K562 (cell line): ENCODE data around the gene DHCR24. TPM values are rescaled to one million over a fixed set of nuclear protein-coding genes. Genes with fewer than 3 reads are reported as not detected.

Experiments
- ATAC-seq: fragments of 200-7000 bp; cut with Tn5 transposase; 3 replicates; pipeline ENCODE4 v1.9.1; 2020; ENCODE audit warnings: moderate library complexity
- BruUV-seq: library from RNA; stranded (reverse); fragments of 400-500 nt; replicated peaks from 2 replicates; lab custom pipeline; 2021; lab: Mats Ljungman, UMichigan
- CTCF ChIA-PET: fragments of 300-600 bp; formaldehyde crosslinking; extraction: SDS; loops from one replicate; lab custom pipeline; 2021; ENCODE audit warnings: low intra/inter-chr PET ratio; lab: Yijun Ruan, JAX
- POLR2A ChIA-PET: fragments of 300-600, 350-650 bp; sonication (Branson Sonifier 250); formaldehyde crosslinking; extraction: SDS; loops from one replicate; lab custom pipeline; 2021; ENCODE audit warnings: antibody characterized with exemption, inconsistent platforms; lab: Yijun Ruan, JAX
- DNase-seq, 4 experiments: peaks; one replicate each; pipeline versions ENCODE4 v3.0.0 to v3.0.0-alpha.2; 2011 to 2018; ENCODE audit warnings: low spot score in 3 of 4, mixed read lengths in 3 of 4; ENCODE audit errors: extremely low read depth in 1 of 4
- FAIRE-seq: peaks from 2 replicates; lab custom pipeline; 2011; peaks lifted over from hg19 to GRCh38; lab: Jason Lieb, UNC
- H2AFZ ChIP-seq: 2 replicates; pipeline ENCODE4 v1.6.0; 2011; ENCODE audit warnings: low read depth, low read length, control low read depth, inconsistent platforms
- H3K27ac ChIP-seq: fragments of 200-600 bp; 3 replicates; pipeline ENCODE4 v1.8.0; 2011; ENCODE audit warnings: low read depth, mild to moderate bottlenecking, control low read depth, inconsistent platforms, low read length, moderate library complexity, mixed read lengths; ENCODE audit errors: extremely low read depth
- H3K27me3 ChIP-seq, 2 experiments: fragments of 300-600 bp in 1 of 2; 2 replicates in 1 of 2; 3 replicates in 1 of 2; pipeline versions ENCODE4 v1.6.0 to v1.8.0; 2011; ENCODE audit warnings: inconsistent platforms in 2 of 2, low read length in 2 of 2, mild to moderate bottlenecking in 1 of 2, mixed read lengths in 1 of 2, moderate library complexity in 1 of 2; ENCODE audit not compliant: control insufficient read depth in 2 of 2, insufficient read depth in 2 of 2
- H3K36me3 ChIP-seq: fragments of 300-600 bp; 3 replicates; pipeline ENCODE4 v1.8.0; 2011; ENCODE audit warnings: mild to moderate bottlenecking, low read length, inconsistent platforms; ENCODE audit not compliant: control insufficient read depth, insufficient read depth
- H3K4me1 ChIP-seq, 2 experiments: fragments of 200-600 bp in 1 of 2; replicated peaks in 1 of 2; 2 replicates in 1 of 2; 3 replicates in 1 of 2; pipeline versions ENCODE4 v1.5.1 to v1.8.0; 2011; ENCODE audit warnings: inconsistent platforms in 2 of 2, low read length in 2 of 2, mild to moderate bottlenecking in 1 of 2, mixed read lengths in 1 of 2, moderate library complexity in 1 of 2; ENCODE audit not compliant: control insufficient read depth in 2 of 2, insufficient read depth in 2 of 2
- H3K4me2 ChIP-seq: 2 replicates; pipeline ENCODE4 v1.6.1; 2011; ENCODE audit warnings: low read length, control low read depth, inconsistent platforms, mixed read lengths; ENCODE audit not compliant: insufficient read depth
- H3K4me3 ChIP-seq: fragments of 200-600 bp; sonication (generic), shearing (Covaris generic); 2 replicates; pipeline ENCODE4 v1.5.1; 2016; ENCODE audit warnings: control low read depth, inconsistent platforms
- H3K79me2 ChIP-seq: fragments of 200-600 bp; 3 replicates; pipeline ENCODE4 v1.8.0; 2011; ENCODE audit warnings: low read length, inconsistent platforms; ENCODE audit not compliant: control insufficient read depth, insufficient read depth
- H3K9ac ChIP-seq, 2 experiments: 2 replicates each; pipeline versions ENCODE4 v1.6.0 to v1.6.1; 2011; ENCODE audit warnings: low read depth in 2 of 2, low read length in 2 of 2, control low read depth in 1 of 2, inconsistent platforms in 1 of 2, mild to moderate bottlenecking in 1 of 2, mixed read lengths in 1 of 2; ENCODE audit not compliant: insufficient read depth in 1 of 2
- H3K9me1 ChIP-seq: one replicate; pipeline ENCODE4 v1.6.0; 2011; ENCODE audit warnings: inconsistent platforms, mild to moderate bottlenecking, low read length, moderate library complexity; ENCODE audit not compliant: control insufficient read depth, insufficient read depth
- H3K9me3 ChIP-seq: replicated peaks from 2 replicates; pipeline ENCODE4 v1.5.1; 2011; ENCODE audit warnings: low read depth, low read length, inconsistent platforms; ENCODE audit not compliant: control insufficient read depth, insufficient read depth
- H4K20me1 ChIP-seq: replicated peaks from 2 replicates; pipeline ENCODE4 v1.6.1; 2011; ENCODE audit warnings: low read length, inconsistent platforms, mixed read lengths; ENCODE audit not compliant: control insufficient read depth, insufficient read depth
- ATF1 ChIP-seq, 2 experiments: fragments of 450-650 bp in 1 of 2; IDR thresholded peaks; 2 replicates each; pipeline ENCODE4 v1.6.1; 2016; ENCODE audit warnings: missing compliant biosample characterization in 1 of 2, missing genetic modification characterization in 1 of 2
- NONO ChIP-seq, 2 experiments: fragments of 200-400 bp in 1 of 2; fragments of 450-650 bp in 1 of 2; formaldehyde crosslinking in 1 of 2; IDR thresholded peaks; 2 replicates each; pipeline ENCODE4 v1.6.1; 2017; ENCODE audit warnings: low read depth in 2 of 2, mild to moderate bottlenecking in 2 of 2, moderate library complexity in 2 of 2, low read length in 1 of 2
- NR3C1 ChIP-seq: sonication (generic); formaldehyde crosslinking; IDR thresholded peaks from 2 replicates; pipeline ENCODE4 v1.8.1; 2022; ENCODE audit warnings: missing genetic modification reagents
- PHB ChIP-seq: fragments of 250-450 bp; sonication (Bioruptor Pico); IDR thresholded peaks from 2 replicates; pipeline ENCODE4 v1.5.0; 2021
- TCF7 ChIP-seq: sonication (generic); IDR thresholded peaks from 2 replicates; pipeline ENCODE4 v1.6.1; 2016; ENCODE audit warnings: antibody characterized with exemption, borderline replicate concordance
- ZEB2 ChIP-seq: fragments of 450-650 bp; IDR thresholded peaks from 2 replicates; pipeline ENCODE4 v1.6.1; 2016
- ZNF584 ChIP-seq: fragments of 200-800 bp; sonication (Bioruptor generic); IDR thresholded peaks from 2 replicates; pipeline ENCODE4 v1.6.1; 2016; ENCODE audit warnings: low read depth, mild to moderate bottlenecking, missing genetic modification characterization, missing compliant biosample characterization
- WGBS: fragments of 100-300 bp; shearing (Covaris generic); methylation state at CpG from one replicate; pipeline ENCODE4 v1.1.6; 2016; ENCODE audit warnings: low coverage, mixed read lengths; ENCODE audit not compliant: insufficient coverage; ENCODE audit errors: missing lambda C conversion rate; 5-methylcytosine and 5-hydroxymethylcytosine counted together
- in situ Hi-C: fragments of 300-500 bp; cut with MboI; formaldehyde crosslinking; loops from 4 replicates; pipeline ENCODE4 v1.15.0; 2018; ENCODE audit warnings: inconsistent platforms, mixed read lengths
- intact Hi-C: fragments of 100-400 bp; cut with micrococcal nuclease; formaldehyde crosslinking; loops from 2 replicates; pipeline ENCODE4 v1.14.2; 2022
- polyA plus RNA-seq, 8 experiments: library from polyadenylated mRNA; depleted of rRNA in 4 of 8; stranded (reverse) in 5 of 8; unstranded in 3 of 8; fragments of >200 nt; fragmentation: Nextera tagmentation in 2 of 8; fragmentation: Illumina TruSeq in 1 of 8; extraction: Ambion mirVana in 2 of 8; extraction: Trizol in 1 of 8; gene quantifications; 2 replicates each; pipeline versions ENCODE4 v1.2.1 to v1.2.3, GENCODE V29; 2011 to 2014; ENCODE audit warnings: inconsistent platforms in 1 of 8, missing spikeins in 1 of 8
- total RNA-seq, 7 experiments: library from RNA; depleted of rRNA in 6 of 7; stranded (reverse); fragments of >200 nt in 6 of 7; fragmentation: Illumina TruSeq in 2 of 7; extraction: Trizol in 2 of 7; gene quantifications; 2 replicates each; pipeline versions ENCODE4 v1.2.1 to v1.2.3, GENCODE V29; 2011 to 2021; ENCODE audit warnings: low replicate concordance in 1 of 7
- TF ChIP-seq, protein P1 (sequence below): sonication (generic); formaldehyde crosslinking; IDR thresholded peaks from 2 replicates; pipeline ENCODE4 v1.8.1; 2023; ENCODE audit warnings: mild to moderate bottlenecking, missing genetic modification reagents
- TF ChIP-seq, protein P2 (sequence below): fragments of 250-450 bp; sonication (Bioruptor Pico); IDR thresholded peaks from 2 replicates; pipeline ENCODE4 v1.5.0; 2021; ENCODE audit warnings: mild to moderate bottlenecking, moderate library complexity

DHCR24 gene
- total and polyA plus RNA-seq, 9 of the 15 experiments (the other 6 are each of a cell fraction or from before 2014, with no cell fraction given): 23.4 to 161 (median 79.9) TPM

GRCh38 chr1:54800899-54801759 lies 85.9 kb downstream of the DHCR24 start, which contains the start of gene TTC22 (continued):
- TF ChIP-seq NONO (IDR thresholded peaks at IDR 0.05; ENCODE audit: low read depth in 2 of 2, low read length in 1 of 2) (no peak), ZEB2 (peak; percentile 81), ATF1 (CRISPR knock-in tag; IDR thresholded peaks at IDR 0.05) (no peak), ATF1 (tag; IDR thresholded peaks at IDR 0.05) (peak; percentile 40), PHB (no peak)
- TF ChIP-seq, protein P1, sequence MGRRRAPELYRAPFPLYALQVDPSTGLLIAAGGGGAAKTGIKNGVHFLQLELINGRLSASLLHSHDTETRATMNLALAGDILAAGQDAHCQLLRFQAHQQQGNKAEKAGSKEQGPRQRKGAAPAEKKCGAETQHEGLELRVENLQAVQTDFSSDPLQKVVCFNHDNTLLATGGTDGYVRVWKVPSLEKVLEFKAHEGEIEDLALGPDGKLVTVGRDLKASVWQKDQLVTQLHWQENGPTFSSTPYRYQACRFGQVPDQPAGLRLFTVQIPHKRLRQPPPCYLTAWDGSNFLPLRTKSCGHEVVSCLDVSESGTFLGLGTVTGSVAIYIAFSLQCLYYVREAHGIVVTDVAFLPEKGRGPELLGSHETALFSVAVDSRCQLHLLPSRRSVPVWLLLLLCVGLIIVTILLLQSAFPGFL (CRISPR knock-in tag): no peak

- H4K20me1 ChIP-seq: peaks cover 6% of the 10 kb centered on the region
- H3K4me3 ChIP-seq: no peak overlapping the region
- no peak overlapping the region for H3K4me2 ChIP-seq
- no peaks in the 10 kb centered on the region for H3K9me1 ChIP-seq
- H3K27me3 ChIP-seq: peaks cover 12 to 57% of the 10 kb centered on the region in 2 experiments; a peak in 4 of 5 replicates
- DNase-seq (no peak), ATAC-seq (no peak), FAIRE-seq (no peak)
- ChIA-PET CTCF (interaction anchor here (2.0 kb wide), 1 partner anchor 128 kb away, joined by 7 read pairs; no protein-coding TSS in a partner anchor), POLR2A (interaction anchor here (0.6 to 1.2 kb wide), 5 partner anchors 9 to 698 kb away, joined by 3 to 5 read pairs (median 3); no protein-coding TSS in a partner anchor)
- no peaks in the 10 kb centered on the region for H3K79me2 ChIP-seq
- no peak overlapping the region; a peak in 1 of 4 replicates for H3K9ac ChIP-seq
- intact Hi-C loops (no loop called here), in situ Hi-C loops (no loop called here)
- H3K9me3 ChIP-seq: no peaks in the 10 kb centered on the region
- WGBS: 43% methylated on average over 37 of the region's 39 CpGs
- no peak overlapping the region for H3K27ac ChIP-seq
- peaks cover 5 to 16% of the 10 kb centered on the region in 2 experiments; a peak in 2 of 5 replicates for H3K4me1 ChIP-seq
- H2AFZ ChIP-seq: no peak overlapping the region; the same call in 1 of the 2 replicates
- no peaks in the 10 kb centered on the region for H3K36me3 ChIP-seq
- no TSS peak for BruUV-seq
- TF ChIP-seq, protein P2, sequence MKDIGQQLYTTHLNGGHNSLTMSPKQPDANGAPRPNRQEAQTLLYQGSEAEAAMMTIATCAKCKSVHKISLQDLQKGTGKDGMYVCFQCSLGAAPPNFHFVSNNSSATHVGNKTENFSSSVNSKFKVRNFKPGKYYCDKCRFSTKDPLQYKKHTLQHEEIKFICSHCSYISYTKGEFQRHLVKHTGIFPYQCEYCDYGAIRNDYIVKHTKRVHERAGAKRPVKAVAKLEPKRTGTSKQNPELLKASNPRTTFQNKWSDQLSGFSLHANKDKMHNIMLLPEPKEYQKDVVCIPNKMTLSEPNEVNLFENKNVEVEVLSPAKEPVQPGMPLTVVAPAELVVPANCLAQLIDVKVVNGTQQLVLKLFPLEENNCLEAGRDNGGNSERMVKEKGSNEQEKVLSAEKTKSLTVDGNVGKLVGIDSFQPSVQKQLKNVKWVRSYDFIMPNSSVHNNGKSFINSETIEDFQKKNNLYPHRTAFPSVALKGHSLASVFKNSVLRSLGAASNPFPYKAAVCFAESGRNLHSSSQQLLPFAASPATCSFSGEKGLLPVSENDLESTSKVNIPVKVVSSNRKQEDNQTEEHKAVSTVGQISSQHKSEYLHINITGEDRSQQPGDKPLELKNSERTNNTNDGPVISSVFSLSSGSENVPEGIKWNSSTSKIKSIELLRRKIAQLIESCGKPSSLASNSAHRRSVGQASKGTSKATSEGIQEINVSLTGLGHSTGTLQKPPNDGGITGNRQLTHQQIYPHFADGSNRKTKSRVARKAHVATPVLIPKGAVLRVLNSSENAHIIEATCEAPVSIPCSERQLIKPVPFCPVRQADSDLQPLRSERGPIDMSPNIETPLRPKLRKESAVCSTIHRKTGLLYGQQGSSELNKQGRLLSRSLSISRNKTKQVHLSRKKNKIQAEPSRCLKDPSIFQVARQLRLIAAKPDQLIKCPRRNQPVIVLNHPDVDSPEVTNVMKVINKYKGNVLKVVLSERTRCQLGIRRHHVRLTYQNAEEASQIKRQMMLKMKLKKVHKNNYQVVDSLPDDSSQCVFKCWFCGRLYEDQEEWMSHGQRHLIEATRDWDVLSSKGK: no peak
- TF ChIP-seq TCF7: no peak
- no peak for TF ChIP-seq ZNF584 (CRISPR knock-in tag)
- TF ChIP-seq NR3C1 (CRISPR knock-in tag): no peak
Measured at GRCh38 chr1:54800041-54800898, 86.7 kb downstream of the DHCR24 start.
